Caco-2 (cell line): ENCODE results near the gene CTNNA2. TPM values are rescaled to one million over a fixed set of nuclear protein-coding genes. Genes with fewer than 3 reads are reported as not detected.

Experiments
- BruUV-seq: library from RNA; stranded (reverse); fragments of 400-500 nt; replicated peaks from 2 replicates; lab custom pipeline; 2021; lab: Mats Ljungman, UMichigan
- CTCF ChIA-PET: fragments of 300-600 bp; sonication (Branson Sonifier 250); formaldehyde crosslinking; loops from one replicate; lab custom pipeline; 2022; ENCODE audit warnings: antibody characterized with exemption; lab: Charles Lee
- POLR2A ChIA-PET: fragments of 300-600 bp; sonication (Branson Sonifier 250); formaldehyde crosslinking; loops from one replicate; lab custom pipeline; 2022; ENCODE audit warnings: antibody characterized with exemption; lab: Charles Lee
- DNase-seq, 2 experiments: peaks; one replicate each; pipeline versions ENCODE4 v3.0.0 to v3.0.0-alpha.2; 2020 to 2022
- H3K27me3 ChIP-seq: replicated peaks from 2 replicates; pipeline ENCODE4 v1.6.0; 2011; ENCODE audit warnings: low read length; ENCODE audit not compliant: control insufficient read depth, insufficient read depth
- H3K36me3 ChIP-seq: 2 replicates; pipeline ENCODE4 v1.5.1; 2011; ENCODE audit warnings: low read length; ENCODE audit not compliant: control insufficient read depth, insufficient read depth
- H3K4me1 ChIP-seq: fragments of 250-450 bp; sonication (Bioruptor Pico); 2 replicates; pipeline ENCODE4 v1.5.1; 2020; ENCODE audit warnings: mild to moderate bottlenecking
- H3K4me3 ChIP-seq: 2 replicates; pipeline ENCODE4 v1.5.1; 2011; ENCODE audit warnings: low read depth, mild to moderate bottlenecking, control low read depth, low read length
- H3K9me3 ChIP-seq: fragments of 250-450 bp; sonication (Bioruptor Pico); 2 replicates; pipeline ENCODE4 v1.5.1; 2020; ENCODE audit warnings: mild to moderate bottlenecking, moderate library complexity
- H3K27ac Mint-ChIP-seq: one replicate; pipeline ENCODE4 v1.8.0; 2022; ENCODE audit warnings: mixed read lengths; ENCODE audit not compliant: unreplicated experiment
- H3K27me3 Mint-ChIP-seq: one replicate; pipeline ENCODE4 v1.8.0; 2022; ENCODE audit warnings: mixed read lengths; ENCODE audit not compliant: insufficient read depth, unreplicated experiment
- H3K36me3 Mint-ChIP-seq: one replicate; pipeline ENCODE4 v1.8.0; 2022; ENCODE audit warnings: mild to moderate bottlenecking, mixed read lengths; ENCODE audit not compliant: insufficient read depth, unreplicated experiment
- H3K4me1 Mint-ChIP-seq: one replicate; pipeline ENCODE4 v1.8.0; 2022; ENCODE audit warnings: low read depth, mixed read lengths; ENCODE audit not compliant: unreplicated experiment
- H3K4me3 Mint-ChIP-seq: one replicate; pipeline ENCODE4 v1.8.0; 2022; ENCODE audit warnings: mild to moderate bottlenecking, moderate library complexity, mixed read lengths; ENCODE audit not compliant: unreplicated experiment
- H3K9me3 Mint-ChIP-seq: one replicate; pipeline ENCODE4 v1.8.0; 2022; ENCODE audit warnings: mixed read lengths; ENCODE audit not compliant: unreplicated experiment
- intact Hi-C: fragments of 100-400 bp; cut with micrococcal nuclease; formaldehyde crosslinking; loops from one replicate; pipeline ENCODE4 v1.10.0; 2022; ENCODE audit not compliant: unreplicated experiment
- total RNA-seq: library from RNA; stranded (reverse); gene quantifications from 2 replicates; pipeline ENCODE4 v1.2.3, GENCODE V29; 2022
- TF ChIP-seq, protein P1 (sequence below), 2 experiments: fragments of 200-600 bp in 1 of 2; IDR thresholded peaks; 1 replicate in 1 of 2; 2 replicates in 1 of 2; pipeline versions ENCODE4 v1.5.1 to v1.8.0; 2011 to 2022; ENCODE audit warnings: antibody characterized with exemption in 1 of 2, control low read depth in 1 of 2, inconsistent platforms in 1 of 2, low read depth in 1 of 2, low read length in 1 of 2, mild to moderate bottlenecking in 1 of 2, moderate library complexity in 1 of 2; ENCODE audit not compliant: insufficient read depth in 1 of 2, severe bottlenecking in 1 of 2, unreplicated experiment in 1 of 2

CTNNA2 gene
- total RNA-seq, 1 experiment from 2014 or later = not detected

DNA sequence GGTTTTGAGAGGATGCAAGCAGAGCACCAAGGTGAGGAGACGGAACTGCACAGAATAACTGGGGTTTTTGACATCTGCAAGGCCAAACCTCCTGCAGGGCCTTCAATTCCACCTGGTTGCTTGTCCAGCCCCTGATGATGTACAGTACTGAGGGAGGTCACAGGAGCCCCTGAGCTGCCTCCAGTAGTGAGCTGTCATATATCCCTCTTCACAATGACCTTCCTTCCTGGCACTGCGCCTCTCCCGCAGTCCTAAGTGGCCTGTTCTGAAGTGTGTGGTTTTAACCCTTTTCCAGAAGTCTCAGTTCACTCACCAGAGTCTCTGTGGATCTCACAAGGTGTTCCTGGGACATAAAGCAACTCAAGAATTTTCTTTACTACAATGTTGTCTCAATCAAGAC, 746.4 kb downstream of the CTNNA2 start:
- no peak overlapping the region for H3K4me3 ChIP-seq
- H3K36me3 ChIP-seq = no peaks in the 10 kb centered on the region
- peaks cover under 1% of the 10 kb centered on the region for H3K9me3 Mint-ChIP-seq
- TF ChIP-seq, protein P1, sequence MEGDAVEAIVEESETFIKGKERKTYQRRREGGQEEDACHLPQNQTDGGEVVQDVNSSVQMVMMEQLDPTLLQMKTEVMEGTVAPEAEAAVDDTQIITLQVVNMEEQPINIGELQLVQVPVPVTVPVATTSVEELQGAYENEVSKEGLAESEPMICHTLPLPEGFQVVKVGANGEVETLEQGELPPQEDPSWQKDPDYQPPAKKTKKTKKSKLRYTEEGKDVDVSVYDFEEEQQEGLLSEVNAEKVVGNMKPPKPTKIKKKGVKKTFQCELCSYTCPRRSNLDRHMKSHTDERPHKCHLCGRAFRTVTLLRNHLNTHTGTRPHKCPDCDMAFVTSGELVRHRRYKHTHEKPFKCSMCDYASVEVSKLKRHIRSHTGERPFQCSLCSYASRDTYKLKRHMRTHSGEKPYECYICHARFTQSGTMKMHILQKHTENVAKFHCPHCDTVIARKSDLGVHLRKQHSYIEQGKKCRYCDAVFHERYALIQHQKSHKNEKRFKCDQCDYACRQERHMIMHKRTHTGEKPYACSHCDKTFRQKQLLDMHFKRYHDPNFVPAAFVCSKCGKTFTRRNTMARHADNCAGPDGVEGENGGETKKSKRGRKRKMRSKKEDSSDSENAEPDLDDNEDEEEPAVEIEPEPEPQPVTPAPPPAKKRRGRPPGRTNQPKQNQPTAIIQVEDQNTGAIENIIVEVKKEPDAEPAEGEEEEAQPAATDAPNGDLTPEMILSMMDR (IDR thresholded peaks at IDR 0.05; ENCODE audit: insufficient read depth in 1 of 2, low read depth in 1 of 2, low read length in 1 of 2, severe bottlenecking in 1 of 2, unreplicated experiment in 1 of 2) = no peak
- no peaks in the 10 kb centered on the region for H3K27me3 ChIP-seq
- CTCF ChIA-PET = no interaction called here
- H3K4me1 Mint-ChIP-seq = no peaks in the 10 kb centered on the region
- POLR2A ChIA-PET = no interaction called here
- H3K4me1 ChIP-seq = no peaks in the 10 kb centered on the region
- H3K9me3 ChIP-seq = no peaks in the 10 kb centered on the region
- peaks cover 2% of the 10 kb centered on the region for H3K27me3 Mint-ChIP-seq
- H3K27ac Mint-ChIP-seq = no peak overlapping the region
- no peaks in the 10 kb centered on the region for H3K36me3 Mint-ChIP-seq
- no TSS peak for BruUV-seq
- H3K4me3 Mint-ChIP-seq = no peak overlapping the region
- intact Hi-C loops = no loop called here
- DNase-seq = no peak

DNA sequence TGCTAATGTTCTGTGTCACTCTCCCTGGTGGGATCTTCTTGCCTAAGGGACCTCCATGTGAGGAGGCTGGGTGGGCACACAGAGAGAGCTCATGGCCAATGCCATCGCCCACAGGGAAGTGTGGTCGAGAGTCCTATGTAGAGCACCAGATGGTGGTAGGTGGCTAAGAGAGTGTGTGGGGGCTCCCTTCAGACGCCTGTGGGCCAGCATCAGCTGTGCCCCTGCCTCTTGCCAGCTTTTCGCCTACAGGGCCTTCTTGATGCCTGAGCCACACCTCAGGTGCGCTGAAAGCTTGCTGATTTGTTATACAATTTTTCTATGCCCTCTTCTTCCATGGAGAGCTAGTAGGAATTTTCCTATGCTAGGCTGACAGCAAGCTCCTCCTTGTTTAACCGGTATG, 753.4 kb downstream of the CTNNA2 start:
- peaks cover 5% of the 10 kb centered on the region for H3K27me3 Mint-ChIP-seq
- H3K9me3 Mint-ChIP-seq = peaks cover 9% of the 10 kb centered on the region
- Histone ChIP-seq H3K4me1 (no peaks in the 10 kb centered on the region), H3K4me3 (no peak overlapping the region), H3K36me3 (no peaks in the 10 kb centered on the region), H3K9me3 (no peaks in the 10 kb centered on the region), H3K27me3 (no peaks in the 10 kb centered on the region)
- no peak overlapping the region for H3K27ac Mint-ChIP-seq
- H3K36me3 Mint-ChIP-seq = no peaks in the 10 kb centered on the region
- intact Hi-C loops = no loop called here
- H3K4me1 Mint-ChIP-seq = no peaks in the 10 kb centered on the region
- H3K4me3 Mint-ChIP-seq = no peak overlapping the region
- ChIA-PET CTCF (interaction anchor here (0.6 kb wide), 1 partner anchor 12 kb away, joined by 3 read pairs; no protein-coding TSS in a partner anchor), POLR2A (no interaction called here)
- BruUV-seq = no TSS peak
- TF ChIP-seq, protein P1 (IDR thresholded peaks at IDR 0.05; ENCODE audit: insufficient read depth in 1 of 2, low read depth in 1 of 2, low read length in 1 of 2, severe bottlenecking in 1 of 2, unreplicated experiment in 1 of 2) = no peak
- no peak for DNase-seq

DNA sequence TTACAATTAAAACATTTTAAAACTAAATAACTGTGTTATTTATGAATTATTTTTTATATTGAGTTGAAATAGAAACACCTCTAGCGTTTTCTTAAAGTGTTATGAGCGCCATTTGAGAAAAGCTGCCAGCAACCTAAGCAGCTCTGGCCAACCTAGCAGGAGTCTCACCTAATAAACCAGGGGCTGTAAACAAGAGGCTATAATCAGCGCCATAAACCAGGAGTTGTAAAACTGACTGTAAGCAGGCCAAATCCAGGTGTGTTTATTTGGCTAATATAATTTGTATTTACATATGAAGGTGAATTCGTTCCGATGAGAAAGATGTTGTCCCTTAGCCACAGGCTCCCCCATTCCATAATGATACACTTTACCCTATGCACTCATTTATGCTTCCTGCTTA, 757.0 kb downstream of the CTNNA2 start:
- Histone ChIP-seq H3K4me1 (0 out of 2 replicates have a peak, but pooled peaks cover under 1% of the 10 kb centered on the region), H3K27me3 (no peaks in the 10 kb centered on the region), H3K4me3 (no peak overlapping the region), H3K9me3 (no peaks in the 10 kb centered on the region), H3K36me3 (no peaks in the 10 kb centered on the region)
- H3K9me3 Mint-ChIP-seq = peaks cover 4% of the 10 kb centered on the region
- H3K4me3 Mint-ChIP-seq = no peak overlapping the region
- BruUV-seq = no TSS peak
- CTCF ChIA-PET = no interaction called here
- H3K27ac Mint-ChIP-seq = no peak overlapping the region
- TF ChIP-seq, protein P1 (IDR thresholded peaks at IDR 0.05; ENCODE audit: insufficient read depth in 1 of 2, low read depth in 1 of 2, low read length in 1 of 2, severe bottlenecking in 1 of 2, unreplicated experiment in 1 of 2) = no peak
- no peak for DNase-seq
- H3K36me3 Mint-ChIP-seq = no peaks in the 10 kb centered on the region
- H3K27me3 Mint-ChIP-seq = peaks cover 3% of the 10 kb centered on the region
- H3K4me1 Mint-ChIP-seq = no peaks in the 10 kb centered on the region
- POLR2A ChIA-PET = no interaction called here
- intact Hi-C loops = no loop called here
